Mucosa of rectum (tissue), 2 donors: ENCODE data around the gene TUT7.
"Not testable (repeated sequence)": the region's sequence is repeated elsewhere in the genome, so short reads cannot be mapped to it uniquely, and the experiment has no call there.

Experiments
- H3K27ac ChIP-seq, 2 donors: one replicate each; pipeline ENCODE4 v1.7.0; 2013; ENCODE audit warnings: inconsistent platforms in 2 of 2, low read depth in 2 of 2, low read length in 2 of 2
- H3K27me3 ChIP-seq, 2 donors: one replicate each; pipeline ENCODE4 v1.7.0; 2013; ENCODE audit warnings: low read length in 2 of 2; ENCODE audit not compliant: control insufficient read depth in 2 of 2, insufficient read depth in 2 of 2
- H3K36me3 ChIP-seq, 2 donors: one replicate each; pipeline ENCODE4 v1.7.0; 2013; ENCODE audit warnings: low read length in 2 of 2; ENCODE audit not compliant: control insufficient read depth in 2 of 2, insufficient read depth in 2 of 2
- H3K4me1 ChIP-seq, 2 donors: one replicate each; pipeline ENCODE4 v1.7.0; 2013; ENCODE audit warnings: low read length in 2 of 2, mild to moderate bottlenecking in 1 of 2; ENCODE audit not compliant: control insufficient read depth in 2 of 2, insufficient read depth in 2 of 2
- H3K4me3 ChIP-seq, 2 donors: one replicate each; pipeline ENCODE4 v1.7.0; 2013; ENCODE audit warnings: low read length in 2 of 2
- H3K9ac ChIP-seq, 2 donors: one replicate each; pipeline ENCODE4 v1.7.0; 2013; ENCODE audit warnings: low read length in 2 of 2, low read depth in 1 of 2, mild to moderate bottlenecking in 1 of 2
- H3K9me3 ChIP-seq, 2 donors: one replicate each; pipeline ENCODE4 v1.7.0; 2013; ENCODE audit warnings: low read length in 2 of 2; ENCODE audit not compliant: control insufficient read depth in 2 of 2
- donor health status: healthy.
- donor health status: Normal muscosa, but diverticular disease.

TUT7 gene, protein sequence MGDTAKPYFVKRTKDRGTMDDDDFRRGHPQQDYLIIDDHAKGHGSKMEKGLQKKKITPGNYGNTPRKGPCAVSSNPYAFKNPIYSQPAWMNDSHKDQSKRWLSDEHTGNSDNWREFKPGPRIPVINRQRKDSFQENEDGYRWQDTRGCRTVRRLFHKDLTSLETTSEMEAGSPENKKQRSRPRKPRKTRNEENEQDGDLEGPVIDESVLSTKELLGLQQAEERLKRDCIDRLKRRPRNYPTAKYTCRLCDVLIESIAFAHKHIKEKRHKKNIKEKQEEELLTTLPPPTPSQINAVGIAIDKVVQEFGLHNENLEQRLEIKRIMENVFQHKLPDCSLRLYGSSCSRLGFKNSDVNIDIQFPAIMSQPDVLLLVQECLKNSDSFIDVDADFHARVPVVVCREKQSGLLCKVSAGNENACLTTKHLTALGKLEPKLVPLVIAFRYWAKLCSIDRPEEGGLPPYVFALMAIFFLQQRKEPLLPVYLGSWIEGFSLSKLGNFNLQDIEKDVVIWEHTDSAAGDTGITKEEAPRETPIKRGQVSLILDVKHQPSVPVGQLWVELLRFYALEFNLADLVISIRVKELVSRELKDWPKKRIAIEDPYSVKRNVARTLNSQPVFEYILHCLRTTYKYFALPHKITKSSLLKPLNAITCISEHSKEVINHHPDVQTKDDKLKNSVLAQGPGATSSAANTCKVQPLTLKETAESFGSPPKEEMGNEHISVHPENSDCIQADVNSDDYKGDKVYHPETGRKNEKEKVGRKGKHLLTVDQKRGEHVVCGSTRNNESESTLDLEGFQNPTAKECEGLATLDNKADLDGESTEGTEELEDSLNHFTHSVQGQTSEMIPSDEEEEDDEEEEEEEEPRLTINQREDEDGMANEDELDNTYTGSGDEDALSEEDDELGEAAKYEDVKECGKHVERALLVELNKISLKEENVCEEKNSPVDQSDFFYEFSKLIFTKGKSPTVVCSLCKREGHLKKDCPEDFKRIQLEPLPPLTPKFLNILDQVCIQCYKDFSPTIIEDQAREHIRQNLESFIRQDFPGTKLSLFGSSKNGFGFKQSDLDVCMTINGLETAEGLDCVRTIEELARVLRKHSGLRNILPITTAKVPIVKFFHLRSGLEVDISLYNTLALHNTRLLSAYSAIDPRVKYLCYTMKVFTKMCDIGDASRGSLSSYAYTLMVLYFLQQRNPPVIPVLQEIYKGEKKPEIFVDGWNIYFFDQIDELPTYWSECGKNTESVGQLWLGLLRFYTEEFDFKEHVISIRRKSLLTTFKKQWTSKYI (N-terminal part only)

GRCh38 chr9:86354011-86354817 lies at the start of gene TUT7:
Gene TUT7, minus strand, starts transcription at chr9:86354410. Its CDS starts 1,211 bp downstream, at chr9:86353199.
- H3K4me1 ChIP-seq = peaks cover 3 to 11% of the 10 kb centered on the region in 2 donors
- H3K4me3 ChIP-seq = peak within 1 kb of the TSS; percentile 91 to 97
- no peaks in the 10 kb centered on the region for H3K9me3 ChIP-seq
- H3K9ac ChIP-seq = peak within 1 kb of the TSS; percentile 95
- H3K27me3 ChIP-seq = no peaks in the 10 kb centered on the region
- peak within 1 kb of the TSS; percentile 95 for H3K27ac ChIP-seq
- peaks cover 7 to 8% of the 10 kb centered on the region in 2 donors for H3K36me3 ChIP-seq

- H3K27ac ChIP-seq = no peak overlapping the region
- H3K9me3 ChIP-seq = no peaks in the 10 kb centered on the region
- H3K36me3 ChIP-seq = no peaks in the 10 kb centered on the region
- H3K4me3 ChIP-seq = no peak overlapping the region
- no peak overlapping the region for H3K9ac ChIP-seq
- H3K4me1 ChIP-seq = no peaks in the 10 kb centered on the region
- peaks cover 0 to 3% of the 10 kb centered on the region in 2 donors for H3K27me3 ChIP-seq
These were observed 48.4 kb upstream of the TUT7 start for GRCh38 chr9:86402591-86402990.

DNA sequence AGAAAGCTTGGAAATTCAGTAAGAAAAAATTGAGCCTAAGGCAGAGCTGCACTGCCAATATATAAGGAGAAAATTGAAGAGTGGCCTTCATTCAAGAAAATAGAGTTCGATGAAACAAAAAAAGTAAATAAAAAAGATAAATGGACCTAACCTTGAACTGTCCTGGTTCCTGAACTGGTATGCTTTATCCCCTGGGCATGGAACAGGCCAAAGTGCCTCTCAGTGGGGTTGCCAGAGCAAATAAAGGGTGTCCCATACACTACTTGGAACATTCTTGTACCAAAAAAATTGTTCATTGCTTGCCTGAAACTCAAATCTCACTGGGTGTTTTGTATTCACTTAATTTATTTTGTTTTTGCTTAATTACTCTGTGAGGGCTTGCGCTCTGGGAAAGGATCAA lies 42.2 kb upstream of the TUT7 start:
- no peaks in the 10 kb centered on the region for H3K36me3 ChIP-seq
- no peaks in the 10 kb centered on the region for H3K9me3 ChIP-seq
- no peak overlapping the region for H3K4me3 ChIP-seq
- H3K27me3 ChIP-seq = no peaks in the 10 kb centered on the region
- no peaks in the 10 kb centered on the region for H3K4me1 ChIP-seq
- H3K27ac ChIP-seq = no peak overlapping the region
- no peak overlapping the region for H3K9ac ChIP-seq

DNA sequence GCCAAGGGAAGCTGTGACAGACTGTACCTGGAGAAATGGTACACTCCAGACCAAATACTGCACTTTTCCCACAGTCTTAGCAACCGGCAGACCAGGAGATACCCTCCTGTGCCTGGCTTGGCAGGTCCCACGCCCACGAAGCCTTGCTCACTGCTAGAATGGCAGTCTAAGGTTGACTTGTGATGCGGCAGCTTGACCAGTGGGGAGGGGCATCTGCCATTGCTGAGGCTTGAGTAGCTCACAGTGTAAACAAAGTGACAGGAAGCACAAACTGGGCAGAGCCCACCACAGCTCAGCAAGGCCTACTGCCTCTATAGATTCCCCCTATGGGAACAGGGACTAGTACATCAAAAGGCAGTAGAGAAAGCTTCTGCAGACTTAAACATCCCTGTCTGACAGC lies 36.0 kb upstream of the TUT7 start:
- not testable (repeated sequence) for H3K4me1 ChIP-seq, H3K9me3 ChIP-seq, H3K9ac ChIP-seq, H3K27me3 ChIP-seq, H3K27ac ChIP-seq, H3K36me3 ChIP-seq, H3K4me3 ChIP-seq

GRCh38 chr9:86389628-86390027 lies 35.4 kb upstream of the TUT7 start:
- Histone ChIP-seq H3K36me3 (no peaks in the 10 kb centered on the region), H3K4me1 (no peaks in the 10 kb centered on the region), H3K27me3 (peaks cover 0 to 2% of the 10 kb centered on the region in 2 donors), H3K9me3 (peaks cover 0 to 3% of the 10 kb centered on the region in 2 donors), H3K27ac (no peak overlapping the region), H3K9ac (no peak overlapping the region), H3K4me3 (no peak overlapping the region)

GRCh38 chr9:86387376-86387775 lies 33.2 kb upstream of the TUT7 start:
- H3K27me3 ChIP-seq = peaks cover 0 to 2% of the 10 kb centered on the region in 2 donors
- H3K27ac ChIP-seq = no peak overlapping the region
- H3K9me3 ChIP-seq = peaks cover 0 to 3% of the 10 kb centered on the region in 2 donors
- H3K9ac ChIP-seq = no peak overlapping the region
- no peaks in the 10 kb centered on the region for H3K4me1 ChIP-seq
- no peak overlapping the region for H3K4me3 ChIP-seq
- H3K36me3 ChIP-seq = no peaks in the 10 kb centered on the region

DNA sequence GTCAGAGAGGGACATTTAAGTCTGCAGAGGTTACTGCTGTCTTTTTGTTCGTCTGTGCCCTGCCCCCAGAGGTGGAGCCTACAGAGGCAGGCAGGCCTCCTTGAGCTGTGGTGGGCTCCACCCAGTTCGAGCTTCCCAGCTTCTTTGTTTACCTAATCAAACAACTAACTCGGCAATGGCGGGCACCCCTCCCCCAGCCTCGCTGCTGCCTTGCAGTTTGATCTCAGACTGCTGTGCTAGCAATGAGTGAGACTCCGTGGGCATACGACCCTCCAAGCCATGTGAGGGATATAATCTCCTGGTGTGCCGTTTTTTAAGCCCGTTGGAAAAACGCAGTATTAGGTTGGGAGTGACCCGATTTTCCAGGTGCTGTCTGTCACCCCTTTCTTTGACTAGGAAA lies 28.8 kb upstream of the TUT7 start:
- H3K27ac ChIP-seq, H3K9me3 ChIP-seq, H3K36me3 ChIP-seq, H3K4me1 ChIP-seq, H3K27me3 ChIP-seq, H3K4me3 ChIP-seq, H3K9ac ChIP-seq: not testable (repeated sequence)

- no peak overlapping the region for H3K4me3 ChIP-seq
- no peaks in the 10 kb centered on the region for H3K36me3 ChIP-seq
- no peaks in the 10 kb centered on the region for H3K27me3 ChIP-seq
- H3K27ac ChIP-seq = no peak overlapping the region
- H3K9me3 ChIP-seq = peaks cover 0 to 2% of the 10 kb centered on the region in 2 donors
- H3K4me1 ChIP-seq = no peaks in the 10 kb centered on the region
- H3K9ac ChIP-seq = no peak overlapping the region
These were observed 21.8 kb upstream of the TUT7 start for GRCh38 chr9:86376016-86376415.

- Histone ChIP-seq H3K4me1 (no peaks in the 10 kb centered on the region), H3K27me3 (no peaks in the 10 kb centered on the region), H3K4me3 (no peak overlapping the region), H3K36me3 (no peaks in the 10 kb centered on the region), H3K27ac (no peak overlapping the region), H3K9ac (no peak overlapping the region), H3K9me3 (peaks cover 2 to 12% of the 10 kb centered on the region in 2 donors)
These were observed 15.6 kb upstream of the TUT7 start for GRCh38 chr9:86369810-86370209.
